ENCODE measurements around the gene CCL20.
"Not testable (repeated sequence)": the region's sequence is repeated elsewhere in the genome, so short reads cannot be mapped to it uniquely, and the experiment has no call there.

CCL20 gene

DNA sequence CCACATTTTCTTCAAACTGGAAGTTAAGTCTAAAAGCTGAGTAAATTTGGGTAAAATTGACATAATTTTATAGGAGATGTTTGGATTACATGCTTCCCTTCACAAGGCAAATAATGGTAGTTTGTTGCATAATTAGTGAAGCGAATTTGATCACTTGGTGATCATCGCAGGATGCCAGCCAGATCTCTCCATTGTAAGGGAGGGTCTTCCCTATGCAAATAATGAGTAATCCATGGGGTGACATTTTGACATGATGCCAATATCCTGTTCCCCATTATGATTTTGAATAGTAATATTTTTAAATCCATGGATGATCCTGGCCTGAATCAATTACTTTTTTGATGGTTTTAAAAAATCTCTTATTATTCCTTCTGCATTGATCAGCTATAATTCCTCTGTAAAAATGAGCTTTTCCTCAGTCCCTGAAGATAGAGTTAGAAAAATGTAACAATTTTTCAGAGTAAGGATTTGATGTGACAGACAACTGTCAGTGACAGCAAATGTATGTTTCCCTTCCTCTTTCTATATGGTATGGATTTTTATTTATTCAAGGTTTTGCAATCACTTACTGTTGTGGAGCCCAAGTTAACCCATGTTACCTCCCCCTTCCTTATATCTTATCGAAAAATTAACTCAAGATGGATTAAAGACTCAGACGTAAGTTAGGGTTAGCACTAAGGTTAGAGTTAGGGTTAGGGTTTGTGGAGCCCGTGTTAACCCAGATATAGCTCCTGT is 21.4 kb downstream of the CCL20 start:
- DNase-seq = no peak

DNA sequence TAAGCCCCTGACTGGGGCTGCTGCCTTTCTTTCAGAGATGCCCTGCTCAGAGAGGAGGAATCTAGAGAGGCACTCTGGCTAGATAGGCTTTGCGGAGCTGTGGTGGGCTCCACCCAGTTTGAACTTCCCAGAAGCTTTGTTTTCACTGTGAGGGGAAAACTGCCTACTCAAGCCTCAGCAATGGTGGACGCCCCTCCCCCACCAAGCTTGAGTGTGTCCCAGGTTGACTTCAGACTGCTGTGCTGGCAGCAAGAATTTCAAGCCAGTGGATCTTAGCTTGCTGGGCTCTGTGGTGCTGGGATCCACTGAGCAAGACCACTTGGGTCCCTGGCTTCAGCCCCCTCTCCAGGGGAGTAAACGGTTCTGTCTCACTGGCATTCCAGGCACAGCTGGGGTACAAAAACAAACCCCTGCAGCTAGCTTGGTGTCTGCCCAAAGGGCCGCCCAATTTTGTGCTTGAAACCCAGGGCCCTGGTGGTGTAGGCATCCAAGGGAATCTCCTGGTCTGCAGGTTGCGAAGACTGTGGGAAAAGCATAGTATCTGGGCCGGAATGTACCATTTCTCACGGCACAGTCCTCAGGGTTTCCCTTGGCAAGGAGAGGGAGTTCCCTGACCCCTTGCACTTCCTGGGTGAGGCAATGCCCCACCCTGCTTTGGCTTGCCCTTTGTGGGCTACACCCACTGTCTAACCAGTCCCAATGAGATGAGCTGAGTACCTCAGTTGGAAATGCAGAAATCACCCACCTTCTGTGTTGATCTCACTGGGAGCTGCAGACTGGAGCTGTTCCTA is 25.9 kb downstream of the CCL20 start:
- not testable (repeated sequence) for DNase-seq

DNA sequence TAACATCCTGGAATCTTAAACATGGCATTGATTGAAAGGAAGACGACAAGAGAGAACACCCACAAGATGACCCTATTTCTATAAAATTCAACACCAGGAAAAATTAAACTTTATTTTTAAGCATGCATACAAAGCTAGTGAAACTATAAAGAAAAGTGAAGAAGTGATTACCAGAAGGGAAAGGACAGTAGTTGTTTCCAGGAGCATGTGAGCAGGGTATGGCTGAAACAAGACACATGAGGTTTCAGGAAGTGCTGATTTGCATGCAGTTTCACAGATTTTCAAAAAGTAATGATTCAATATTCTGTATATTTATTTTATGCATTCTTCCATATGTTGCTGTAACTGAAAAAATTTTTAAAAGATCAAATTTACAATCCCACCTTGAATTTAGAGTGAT is 33.2 kb downstream of the CCL20 start:
- no peak for DNase-seq

DNA sequence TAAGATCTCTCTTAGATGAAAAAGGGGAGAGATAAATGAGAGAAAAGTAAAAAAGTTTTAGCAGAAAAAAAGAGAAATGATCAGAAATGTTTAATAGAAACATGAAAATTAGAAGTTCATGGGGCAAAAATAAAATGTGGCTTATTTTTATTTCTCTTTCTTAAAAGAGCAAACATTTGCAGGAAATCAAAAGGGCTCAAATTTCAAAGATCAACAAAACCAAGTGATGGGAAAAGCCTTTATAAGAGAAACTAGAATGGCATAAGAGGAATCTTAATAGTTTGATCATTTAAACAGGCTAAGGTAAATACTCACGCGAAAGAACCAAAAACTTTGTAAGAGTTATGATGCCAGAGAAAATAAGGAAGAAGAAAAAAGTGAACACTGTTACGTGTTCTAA is 34.5 kb downstream of the CCL20 start:
- DNase-seq = no peak

DNA sequence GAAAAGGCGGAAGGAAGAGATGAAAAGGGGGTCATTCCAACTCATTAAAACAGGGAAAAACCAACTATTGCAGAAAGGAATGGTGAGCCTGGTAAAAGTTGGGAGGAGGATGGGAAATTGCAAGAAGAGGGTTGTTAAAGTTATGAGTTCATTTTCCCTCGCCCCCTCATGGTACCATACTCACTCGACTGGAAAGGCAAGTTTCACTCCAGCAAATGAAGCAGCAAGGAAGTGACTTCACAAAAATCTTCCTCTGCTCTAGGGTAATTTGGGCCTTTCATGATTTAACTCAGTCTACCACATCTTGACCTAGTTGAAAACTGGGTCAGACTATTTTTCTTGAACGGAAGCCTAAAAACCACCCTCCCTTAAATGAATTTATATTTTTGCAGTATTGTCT is 34.9 kb downstream of the CCL20 start:
- DNase-seq = no peak

DNA sequence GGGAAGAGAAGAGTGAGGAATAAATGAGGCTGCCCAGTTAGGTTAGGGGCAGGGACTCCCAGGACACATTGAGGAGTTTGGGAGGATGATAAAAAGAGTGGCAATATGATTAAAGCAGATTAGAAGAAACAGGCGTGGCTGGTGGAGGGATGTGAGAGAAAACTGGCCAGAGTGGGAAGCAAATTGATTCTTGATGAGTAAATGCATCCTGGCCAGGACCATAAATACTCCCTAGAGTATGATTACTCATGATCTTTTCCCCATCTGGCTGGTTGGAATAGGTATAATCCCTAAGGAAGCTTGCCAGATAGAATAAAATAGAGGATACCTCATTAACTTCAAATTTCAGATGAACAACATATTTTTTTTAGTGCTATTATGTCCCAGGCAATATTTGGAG is 36.3 kb downstream of the CCL20 start:
- DNase-seq = no peak

DNA sequence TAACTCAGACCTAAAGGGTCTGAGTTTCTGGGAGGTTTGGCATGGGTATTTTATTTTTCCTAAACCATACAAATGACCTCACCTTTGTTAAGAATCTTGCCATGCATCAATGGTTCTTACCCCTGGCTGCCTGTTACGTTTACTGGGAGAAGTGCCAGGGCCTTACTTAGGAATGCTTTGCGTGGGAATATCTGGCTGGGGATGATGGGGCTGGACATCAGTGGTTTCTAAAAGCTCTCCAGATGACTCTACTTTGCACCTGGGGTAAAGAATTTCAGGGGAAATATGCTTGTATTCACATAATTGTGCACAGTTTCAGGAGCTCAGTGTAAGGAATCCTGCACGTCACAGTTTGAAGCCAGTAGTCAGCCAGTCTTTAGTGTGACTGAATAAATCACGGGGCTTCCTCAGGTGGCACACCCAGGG is 39.6 kb downstream of the CCL20 start:
- DNase-seq = no peak

DNA sequence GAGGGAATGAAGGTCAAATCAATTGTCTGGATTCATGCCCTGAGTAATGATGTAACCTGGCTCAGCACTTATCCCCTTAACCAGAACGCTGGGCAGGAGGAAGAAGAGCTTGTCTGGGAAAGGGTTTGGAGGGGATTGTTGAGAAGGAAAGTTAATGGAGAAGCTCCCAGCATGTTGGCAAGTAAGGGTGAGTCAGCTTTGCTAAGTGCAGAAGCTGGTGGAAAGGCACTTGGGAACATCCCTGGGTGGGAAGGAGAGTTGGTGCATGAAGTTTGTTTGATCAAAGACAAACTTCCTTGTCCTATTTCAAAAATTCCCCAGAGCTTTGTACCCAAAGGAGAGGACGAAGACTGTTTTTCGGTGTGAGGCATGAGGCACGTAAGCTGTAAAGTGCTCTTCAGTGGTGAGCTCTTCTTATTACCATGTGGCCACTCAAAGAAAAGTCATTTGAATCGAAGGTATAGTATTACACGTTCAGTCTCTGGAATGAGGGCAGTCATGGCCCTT is 40.2 kb downstream of the CCL20 start:
- no peak for DNase-seq

DNA sequence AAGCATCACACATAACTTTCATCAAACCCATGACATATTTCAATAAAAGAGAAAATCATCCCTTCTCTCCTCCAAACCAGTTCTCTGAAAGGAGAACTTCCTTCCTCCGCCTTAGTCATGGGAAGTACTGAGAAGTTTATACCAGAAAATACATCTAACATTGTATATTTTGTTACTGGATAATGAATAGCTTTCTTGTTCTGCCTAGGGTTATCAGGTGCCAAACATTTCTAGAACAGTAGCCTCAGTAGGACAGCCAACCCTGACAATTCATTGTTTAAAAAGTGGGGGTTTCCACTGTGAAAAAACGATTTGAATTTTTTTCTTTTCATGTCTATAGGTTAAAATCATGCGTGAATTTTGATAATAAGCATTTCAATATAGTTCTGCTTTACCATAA is 41.8 kb downstream of the CCL20 start:
- DNase-seq = no peak

DNA sequence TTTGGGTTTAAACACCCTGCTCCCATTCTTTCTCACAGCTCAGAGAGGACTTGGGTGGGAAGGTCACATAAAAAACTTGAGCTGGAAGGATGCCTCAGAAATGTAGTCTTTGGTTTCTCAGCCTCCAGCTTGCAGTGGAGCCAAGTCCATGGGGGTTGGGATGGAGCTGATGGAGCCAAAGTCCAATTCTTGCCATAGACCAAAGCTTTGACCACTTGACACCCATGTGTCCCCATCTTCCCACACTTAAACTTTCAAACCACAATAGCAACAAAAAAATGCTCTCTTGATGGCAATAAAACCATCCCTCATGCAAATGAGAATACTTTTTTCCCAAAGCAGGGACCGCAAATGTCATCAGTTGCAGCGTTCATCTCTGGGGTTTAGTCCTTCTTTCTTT is 43.1 kb downstream of the CCL20 start:
- DNase-seq = no peak

DNA sequence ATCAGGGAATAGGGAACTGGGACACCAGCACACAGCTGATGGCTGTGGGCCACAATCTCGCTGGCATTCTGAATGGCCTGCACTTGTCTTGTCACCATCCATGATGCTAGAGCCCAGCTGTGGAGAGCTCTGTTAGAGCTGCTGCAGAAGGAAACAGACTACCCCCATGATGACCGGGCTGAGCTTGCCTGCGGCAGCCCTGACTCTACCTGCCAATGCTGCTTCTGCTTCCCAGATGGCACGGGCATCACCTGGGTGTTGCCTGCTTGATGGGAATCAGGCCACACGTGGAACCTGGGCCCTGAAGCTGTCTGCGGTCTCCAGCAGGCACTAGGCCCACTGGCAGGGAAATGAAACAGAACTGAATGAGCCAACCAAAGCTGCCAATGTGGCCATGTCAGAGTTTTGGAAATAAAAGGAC is 46.6 kb downstream of the CCL20 start:
- no peak for DNase-seq

DNA sequence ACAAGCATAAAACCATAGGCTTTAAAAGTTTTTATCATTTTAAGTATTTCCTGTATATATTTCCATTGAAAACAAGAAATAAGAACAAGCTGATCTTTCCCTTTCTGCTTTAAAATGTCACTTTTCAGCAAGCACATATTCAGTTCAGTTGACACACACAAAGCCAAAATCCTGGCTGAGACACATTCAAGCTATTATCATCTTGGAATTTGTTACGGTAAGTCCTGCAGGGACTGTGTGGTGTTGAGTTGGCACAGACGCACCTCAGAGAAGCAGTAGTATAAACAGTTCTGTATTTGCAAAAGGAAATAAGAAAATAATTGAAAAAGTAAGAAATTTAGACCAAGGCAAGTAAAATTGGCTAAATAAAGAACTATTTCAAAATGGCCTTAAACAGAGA is 47.4 kb downstream of the CCL20 start:
- DNase-seq = no peak

DNA sequence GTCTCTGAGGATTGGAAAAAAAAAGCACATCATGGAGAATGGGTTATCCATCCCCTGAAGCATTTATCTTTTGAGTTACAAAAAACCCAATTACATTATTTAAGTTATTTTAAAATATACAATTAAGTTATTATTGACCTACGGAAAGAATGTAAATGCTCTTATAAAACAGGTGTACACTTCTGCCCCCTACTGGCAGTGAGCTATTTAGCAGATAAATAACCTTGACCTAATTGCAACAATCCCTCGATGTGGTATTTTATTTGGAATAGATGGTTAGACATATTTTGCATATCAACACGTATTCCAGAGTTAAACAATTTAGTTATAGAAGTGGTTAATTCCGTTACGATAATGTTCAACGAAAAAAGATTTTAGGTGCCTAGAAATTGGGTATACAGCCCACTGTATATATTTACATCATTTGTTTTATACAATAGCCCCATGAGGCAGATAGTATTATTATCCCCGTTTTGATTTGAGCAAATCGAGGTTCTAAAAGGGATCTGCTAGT is 48.6 kb downstream of the CCL20 start:
- peak in 2 of 5 donors; percentile 8 to 16 for DNase-seq

DNA sequence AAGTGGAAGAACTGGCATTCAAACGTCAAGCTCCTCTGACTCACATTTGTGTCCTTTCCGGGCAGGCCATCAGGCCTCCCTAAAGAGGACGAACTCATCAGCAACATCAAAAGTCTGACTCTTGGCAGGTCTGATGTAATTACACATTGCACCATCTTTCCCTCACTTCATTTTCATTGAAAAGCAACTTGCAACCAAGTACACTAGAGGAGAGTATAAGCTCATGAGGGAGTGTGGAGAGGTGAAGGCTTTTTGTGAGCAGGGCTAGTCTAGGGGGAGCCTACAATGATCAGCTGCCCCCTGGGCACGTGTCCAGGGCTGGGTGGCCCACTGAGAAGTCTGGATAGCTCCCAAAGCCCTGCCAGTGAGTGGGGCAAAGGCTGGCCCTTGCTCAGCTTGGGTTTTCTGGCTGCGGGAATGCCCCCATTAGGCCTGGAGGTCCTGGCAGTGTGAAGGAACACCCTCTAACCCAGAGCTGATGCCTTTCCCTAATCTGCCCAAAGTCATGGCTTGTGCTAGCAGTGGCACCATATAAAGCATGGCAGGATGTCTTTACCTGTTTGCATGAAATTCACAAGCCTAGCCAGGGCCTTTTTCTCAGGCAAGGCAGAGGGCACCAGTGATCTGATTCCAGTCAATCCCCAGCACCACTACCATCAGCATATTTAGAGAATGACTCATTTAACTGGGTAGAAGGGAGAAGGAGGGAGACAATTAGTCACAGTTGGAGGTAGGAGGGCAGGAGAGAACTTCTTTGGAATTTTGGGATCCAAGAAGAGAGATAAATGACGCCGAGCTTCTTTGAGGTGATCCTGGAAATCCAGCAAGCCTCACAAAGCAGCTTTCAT is 49.3 kb downstream of the CCL20 start:
- no peak for DNase-seq

DNA sequence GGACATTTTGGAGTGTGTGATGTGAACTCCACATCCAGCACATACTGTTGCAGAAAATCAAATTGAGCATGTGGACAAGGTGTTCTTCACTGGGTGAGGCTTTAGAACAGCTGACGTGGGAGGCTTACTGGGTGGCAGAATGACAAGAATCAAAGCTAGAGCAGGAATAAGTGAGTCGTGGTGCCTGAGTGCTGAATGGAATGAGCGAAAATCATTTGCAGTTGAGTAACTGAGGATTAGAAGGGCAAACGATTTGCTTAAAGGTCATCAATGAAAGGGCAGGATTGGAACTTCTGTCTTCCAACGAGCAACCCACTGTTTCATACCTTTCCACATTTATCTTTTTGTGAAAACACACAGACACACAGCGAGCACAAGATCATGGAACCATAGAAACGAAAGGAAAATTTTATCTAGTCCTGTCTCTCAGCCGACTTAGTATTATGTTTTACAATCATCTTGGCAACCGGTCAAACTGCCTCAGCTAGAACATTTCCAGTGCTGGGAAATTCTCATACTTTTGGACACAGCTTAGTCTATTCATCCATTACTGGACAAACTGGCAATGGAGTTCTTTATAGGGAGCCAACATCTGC is 50.6 kb downstream of the CCL20 start:
- no peak for DNase-seq

DNA sequence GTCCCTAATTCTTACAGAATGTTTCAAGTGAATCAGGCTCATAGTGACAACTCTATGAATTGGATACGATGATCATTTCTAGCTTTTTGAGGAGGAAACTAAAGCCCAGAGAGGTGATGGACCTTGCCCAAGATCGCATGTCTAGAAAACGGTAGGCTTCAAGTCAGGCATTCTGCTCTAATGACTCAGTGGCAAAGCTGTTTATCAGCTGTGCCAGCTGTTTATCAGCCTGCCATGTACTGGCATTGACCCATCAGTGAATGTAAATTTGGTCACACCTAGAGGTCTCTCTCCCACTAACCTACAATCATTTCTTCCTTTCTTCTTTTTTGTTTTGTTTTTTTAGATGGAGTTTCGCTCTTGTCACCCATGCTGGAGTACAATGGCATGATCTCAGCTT is 51.6 kb downstream of the CCL20 start:
- DNase-seq = no peak
